HepG2 (cell line): Measurements from ENCODE around the gene APOL2. TPM values are rescaled to one million over a fixed set of nuclear protein-coding genes. Genes with fewer than 3 reads are reported as not detected.
A peak's percentile ranks its signal among the peaks of the same experiment; 100 is the strongest.

Source experiments
- BHLHE40 ChIP-seq: IDR thresholded peaks from 2 replicates; pipeline ENCODE4 v1.6.1; 2011; ENCODE audit warnings: low read length, improper control_type of control experiment
- CENPX ChIP-seq: sonication (generic); formaldehyde crosslinking; IDR thresholded peaks from 2 replicates; pipeline ENCODE4 v1.9.0; 2021; ENCODE audit warnings: mild to moderate bottlenecking, missing genetic modification reagents, moderate library complexity
- HNF4G ChIP-seq, 2 experiments: sonication (generic) in 1 of 2; formaldehyde crosslinking in 1 of 2; IDR thresholded peaks; 2 replicates each; pipeline versions ENCODE4 v1.4.0 to v1.6.1; 2011 to 2020; ENCODE audit warnings: borderline replicate concordance in 2 of 2, low read depth in 2 of 2, mild to moderate bottlenecking in 2 of 2, low read length in 1 of 2, missing genetic modification reagents in 1 of 2, moderate library complexity in 1 of 2
- JDP2 ChIP-seq: sonication (generic); formaldehyde crosslinking; IDR thresholded peaks from 2 replicates; pipeline ENCODE4 v1.8.1; 2022; ENCODE audit warnings: missing genetic modification reagents, borderline replicate concordance
- KLF9 ChIP-seq: IDR thresholded peaks from 2 replicates; pipeline ENCODE4 v1.6.1; 2016; ENCODE audit warnings: low read depth
- MYNN ChIP-seq: sonication (generic); formaldehyde crosslinking; IDR thresholded peaks from 2 replicates; pipeline ENCODE4 v1.4.0; 2020; ENCODE audit warnings: mild to moderate bottlenecking, low read depth, missing genetic modification reagents
- PAWR ChIP-seq: sonication (generic); formaldehyde crosslinking; IDR thresholded peaks from 2 replicates; pipeline ENCODE4 v1.4.0; 2020; ENCODE audit warnings: missing genetic modification reagents, mild to moderate bottlenecking, borderline replicate concordance
- PCBP1 ChIP-seq: fragments of 200-400 bp; formaldehyde crosslinking; IDR thresholded peaks from 2 replicates; pipeline ENCODE4 v1.6.1; 2017; ENCODE audit warnings: mild to moderate bottlenecking, low read depth, low read length, borderline replicate concordance
- RBFOX2 ChIP-seq: fragments of 200-400 bp; formaldehyde crosslinking; IDR thresholded peaks from 2 replicates; pipeline ENCODE4 v1.6.1; 2017; ENCODE audit warnings: low read depth, mild to moderate bottlenecking, low read length
- SKI ChIP-seq: fragments of 450-650 bp; IDR thresholded peaks from one replicate; pipeline ENCODE4 v1.6.1; 2018; ENCODE audit warnings: mild to moderate bottlenecking; ENCODE audit not compliant: partially characterized antibody
- SMC3 ChIP-seq: IDR thresholded peaks from 2 replicates; pipeline ENCODE4 v1.6.1; 2011; ENCODE audit warnings: low read length, improper control_type of control experiment
- TBP ChIP-seq: sonication (generic); formaldehyde crosslinking; IDR thresholded peaks from 2 replicates; pipeline ENCODE4 v1.5.0; 2020; ENCODE audit warnings: missing genetic modification reagents
- ZNF317 ChIP-seq: sonication (generic); formaldehyde crosslinking; IDR thresholded peaks from 2 replicates; pipeline ENCODE4 v1.5.0; 2020; ENCODE audit warnings: mild to moderate bottlenecking, missing genetic modification reagents
- ZNF530 ChIP-seq: sonication (generic); formaldehyde crosslinking; IDR thresholded peaks from 2 replicates; pipeline ENCODE4 v1.5.0; 2020; ENCODE audit warnings: low read depth, mild to moderate bottlenecking, missing genetic modification reagents
- polyA plus RNA-seq, 8 experiments: library from polyadenylated mRNA; depleted of rRNA in 3 of 8; stranded (reverse) in 7 of 8; unstranded in 1 of 8; fragments of >200 nt; fragmentation: Illumina TruSeq in 4 of 8; extraction: Trizol in 4 of 8; gene quantifications; 2 replicates each; pipeline versions ENCODE4 v1.2.1 to v1.2.3, GENCODE V29; 2011 to 2016; ENCODE audit warnings: low read depth in 4 of 8, missing spikeins in 1 of 8, mixed read lengths in 1 of 8; ENCODE audit not compliant: insufficient read depth in 1 of 8
- total RNA-seq, 5 experiments: library from RNA; depleted of rRNA; stranded (reverse); fragments of >200 nt; fragmentation: Illumina TruSeq; extraction: Trizol; gene quantifications; 2 replicates each; pipeline ENCODE4 v1.2.3, GENCODE V29; 2016; ENCODE audit warnings: low read depth in 1 of 5
- TF ChIP-seq, protein P1 (sequence below): sonication (generic); formaldehyde crosslinking; IDR thresholded peaks from one replicate; pipeline ENCODE4 v1.5.1; 2020; ENCODE audit warnings: mild to moderate bottlenecking, missing genetic modification reagents; ENCODE audit errors: not compliant biosample characterization

APOL2 gene
- total and polyA plus RNA-seq, 2 of the 13 experiments (the other 11 are each of a cell fraction or from before 2014, with no cell fraction given) = 28.7 to 51.2 TPM

DNA sequence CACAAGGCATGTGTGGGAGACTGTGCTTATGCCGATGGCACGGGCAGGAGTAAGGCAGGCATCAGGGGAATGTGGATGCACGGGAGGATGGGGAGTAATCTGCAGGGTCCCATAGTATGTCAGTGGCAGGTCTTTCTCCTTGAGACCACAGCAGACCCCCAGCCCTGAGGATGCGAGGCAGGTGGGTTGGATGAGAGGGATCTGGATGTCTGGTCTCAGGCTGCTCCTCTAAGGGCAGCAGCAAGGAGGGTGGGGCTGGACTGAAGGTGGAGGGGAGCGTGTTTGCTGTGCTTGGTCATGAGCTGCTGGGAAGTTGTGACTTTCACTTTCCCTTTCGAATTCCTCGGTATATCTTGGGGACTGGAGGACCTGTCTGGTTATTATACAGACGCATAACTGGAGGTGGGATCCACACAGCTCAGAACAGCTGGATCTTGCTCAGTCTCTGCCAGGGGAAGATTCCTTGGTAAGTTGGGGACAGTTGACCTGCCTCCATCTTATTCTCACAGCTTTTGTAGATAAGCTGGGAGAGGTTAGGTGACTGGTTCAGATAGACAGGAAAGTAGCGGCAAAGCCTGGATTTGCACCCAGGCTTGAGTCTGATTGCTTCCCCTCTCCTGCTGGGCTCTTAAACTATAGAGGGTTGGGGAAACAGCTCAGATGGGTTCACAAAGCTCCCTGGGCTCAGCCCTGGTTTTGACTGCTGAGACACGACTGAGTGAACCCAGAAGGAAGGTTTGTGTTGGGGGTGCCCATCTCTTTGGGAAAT is 13.6 kb upstream of the APOL2 start, which contains the start of gene APOL1 (continued):
- TF ChIP-seq TBP (CRISPR knock-in tag) (no peak), BHLHE40 (no peak), RBFOX2 (peak; percentile 29; the same call in 1 of the 2 replicates), MYNN (CRISPR knock-in tag) (no peak), SMC3 (no peak), ZNF317 (CRISPR knock-in tag) (no peak), CENPX (CRISPR knock-in tag) (no peak), HNF4G (IDR thresholded peaks at IDR 0.05; ENCODE audit: borderline replicate concordance, low read depth, low read length) (no peak), HNF4G (CRISPR knock-in tag; IDR thresholded peaks at IDR 0.05; ENCODE audit: borderline replicate concordance, low read depth) (no peak), PAWR (CRISPR knock-in tag) (no peak), SKI (no peak), ZNF530 (CRISPR knock-in tag) (no peak), PCBP1 (no peak), KLF9 (no peak), JDP2 (no peak)
- TF ChIP-seq, protein P1, sequence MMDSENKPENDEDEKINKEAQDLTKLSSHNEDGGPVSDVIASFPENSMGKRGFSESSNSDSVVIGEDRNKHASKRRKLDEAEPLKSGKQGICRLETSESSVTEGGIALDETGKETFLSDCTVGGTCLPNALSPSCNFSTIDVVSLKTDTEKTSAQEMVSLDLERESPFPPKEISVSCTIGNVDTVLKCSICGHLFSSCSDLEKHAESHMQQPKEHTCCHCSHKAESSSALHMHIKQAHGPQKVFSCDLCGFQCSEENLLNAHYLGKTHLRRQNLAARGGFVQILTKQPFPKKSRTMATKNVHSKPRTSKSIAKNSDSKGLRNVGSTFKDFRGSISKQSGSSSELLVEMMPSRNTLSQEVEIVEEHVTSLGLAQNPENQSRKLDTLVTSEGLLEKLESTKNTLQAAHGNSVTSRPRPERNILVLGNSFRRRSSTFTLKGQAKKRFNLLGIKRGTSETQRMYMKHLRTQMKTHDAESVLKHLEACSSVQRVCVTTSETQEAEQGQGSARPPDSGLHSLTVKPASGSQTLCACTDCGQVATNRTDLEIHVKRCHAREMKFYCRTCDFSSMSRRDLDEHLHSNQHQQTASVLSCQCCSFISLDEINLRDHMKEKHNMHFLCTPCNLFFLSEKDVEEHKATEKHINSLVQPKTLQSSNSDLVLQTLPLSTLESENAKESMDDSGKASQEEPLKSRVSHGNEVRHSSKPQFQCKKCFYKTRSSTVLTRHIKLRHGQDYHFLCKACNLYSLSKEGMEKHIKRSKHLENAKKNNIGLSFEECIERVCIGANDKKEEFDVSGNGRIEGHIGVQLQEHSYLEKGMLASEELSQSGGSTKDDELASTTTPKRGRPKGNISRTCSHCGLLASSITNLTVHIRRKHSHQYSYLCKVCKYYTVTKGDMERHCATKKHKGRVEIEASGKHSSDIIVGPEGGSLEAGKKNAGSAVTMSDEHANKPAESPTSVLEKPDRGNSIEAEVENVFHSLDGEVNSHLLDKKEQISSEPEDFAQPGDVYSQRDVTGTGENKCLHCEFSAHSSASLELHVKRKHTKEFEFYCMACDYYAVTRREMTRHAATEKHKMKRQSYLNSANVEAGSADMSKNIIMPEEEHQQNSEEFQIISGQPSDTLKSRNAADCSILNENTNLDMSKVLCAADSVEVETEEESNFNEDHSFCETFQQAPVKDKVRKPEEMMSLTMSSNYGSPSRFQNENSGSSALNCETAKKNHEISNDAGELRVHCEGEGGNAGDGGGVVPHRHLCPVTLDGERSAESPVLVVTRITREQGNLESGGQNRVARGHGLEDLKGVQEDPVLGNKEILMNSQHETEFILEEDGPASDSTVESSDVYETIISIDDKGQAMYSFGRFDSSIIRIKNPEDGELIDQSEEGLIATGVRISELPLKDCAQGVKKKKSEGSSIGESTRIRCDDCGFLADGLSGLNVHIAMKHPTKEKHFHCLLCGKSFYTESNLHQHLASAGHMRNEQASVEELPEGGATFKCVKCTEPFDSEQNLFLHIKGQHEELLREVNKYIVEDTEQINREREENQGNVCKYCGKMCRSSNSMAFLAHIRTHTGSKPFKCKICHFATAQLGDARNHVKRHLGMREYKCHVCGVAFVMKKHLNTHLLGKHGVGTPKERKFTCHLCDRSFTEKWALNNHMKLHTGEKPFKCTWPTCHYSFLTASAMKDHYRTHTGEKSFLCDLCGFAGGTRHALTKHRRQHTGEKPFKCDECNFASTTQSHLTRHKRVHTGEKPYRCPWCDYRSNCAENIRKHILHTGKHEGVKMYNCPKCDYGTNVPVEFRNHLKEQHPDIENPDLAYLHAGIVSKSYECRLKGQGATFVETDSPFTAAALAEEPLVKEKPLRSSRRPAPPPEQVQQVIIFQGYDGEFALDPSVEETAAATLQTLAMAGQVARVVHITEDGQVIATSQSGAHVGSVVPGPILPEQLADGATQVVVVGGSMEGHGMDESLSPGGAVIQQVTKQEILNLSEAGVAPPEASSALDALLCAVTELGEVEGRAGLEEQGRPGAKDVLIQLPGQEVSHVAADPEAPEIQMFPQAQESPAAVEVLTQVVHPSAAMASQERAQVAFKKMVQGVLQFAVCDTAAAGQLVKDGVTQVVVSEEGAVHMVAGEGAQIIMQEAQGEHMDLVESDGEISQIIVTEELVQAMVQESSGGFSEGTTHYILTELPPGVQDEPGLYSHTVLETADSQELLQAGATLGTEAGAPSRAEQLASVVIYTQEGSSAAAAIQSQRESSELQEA = peak; percentile 42
- TF ChIP-seq, all 625 proteins: peak for 59
